Adrenal gland (tissue), 5 donors: ENCODE results near the gene MAP7D1.

ENCODE experiments used
- POLR2A ChIP-seq, 2 donors: fragments of 450-650 bp; IDR thresholded peaks; one replicate each; pipeline ENCODE4 v1.6.1; 2017; ENCODE audit warnings: antibody characterized with exemption in 2 of 2, mild to moderate bottlenecking in 2 of 2, moderate library complexity in 1 of 2
- TF ChIP-seq, protein P1 (sequence below), 6 experiments: fragments of 450-650 bp in 4 of 6; fragments of 200-600 bp in 2 of 6; sonication (generic) in 1 of 6; IDR thresholded peaks; 1 replicate in 5 of 6; 2 replicates in 1 of 6; pipeline versions ENCODE4 v1.5.1 to v1.8.0; 2016 to 2021; ENCODE audit warnings: antibody characterized with exemption in 6 of 6, mild to moderate bottlenecking in 2 of 6, moderate library complexity in 1 of 6
- donor health status: DM: no; HTN: no; CAD: no.

DNA sequence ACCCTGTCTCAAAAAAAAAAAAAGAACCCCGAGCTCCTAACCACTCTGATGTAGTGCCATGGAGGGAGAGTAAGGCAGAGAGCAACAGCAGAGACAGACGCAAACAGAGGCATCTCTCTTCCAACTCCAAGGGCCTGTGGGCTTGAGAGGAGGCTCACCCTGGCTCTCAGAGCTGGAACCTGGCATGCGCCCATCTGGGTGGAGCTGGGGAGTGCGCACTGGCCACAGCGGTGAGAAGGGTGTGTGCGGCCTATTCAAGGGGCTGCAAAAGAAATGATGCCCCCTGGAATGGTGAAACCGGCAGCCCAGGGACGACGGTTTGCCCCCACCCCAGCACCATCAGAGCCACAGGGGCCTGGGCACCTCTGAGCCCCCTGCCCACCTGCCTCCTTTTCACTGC, 48.6 kb upstream of the MAP7D1 start:
- TF ChIP-seq, protein P1, sequence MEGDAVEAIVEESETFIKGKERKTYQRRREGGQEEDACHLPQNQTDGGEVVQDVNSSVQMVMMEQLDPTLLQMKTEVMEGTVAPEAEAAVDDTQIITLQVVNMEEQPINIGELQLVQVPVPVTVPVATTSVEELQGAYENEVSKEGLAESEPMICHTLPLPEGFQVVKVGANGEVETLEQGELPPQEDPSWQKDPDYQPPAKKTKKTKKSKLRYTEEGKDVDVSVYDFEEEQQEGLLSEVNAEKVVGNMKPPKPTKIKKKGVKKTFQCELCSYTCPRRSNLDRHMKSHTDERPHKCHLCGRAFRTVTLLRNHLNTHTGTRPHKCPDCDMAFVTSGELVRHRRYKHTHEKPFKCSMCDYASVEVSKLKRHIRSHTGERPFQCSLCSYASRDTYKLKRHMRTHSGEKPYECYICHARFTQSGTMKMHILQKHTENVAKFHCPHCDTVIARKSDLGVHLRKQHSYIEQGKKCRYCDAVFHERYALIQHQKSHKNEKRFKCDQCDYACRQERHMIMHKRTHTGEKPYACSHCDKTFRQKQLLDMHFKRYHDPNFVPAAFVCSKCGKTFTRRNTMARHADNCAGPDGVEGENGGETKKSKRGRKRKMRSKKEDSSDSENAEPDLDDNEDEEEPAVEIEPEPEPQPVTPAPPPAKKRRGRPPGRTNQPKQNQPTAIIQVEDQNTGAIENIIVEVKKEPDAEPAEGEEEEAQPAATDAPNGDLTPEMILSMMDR (IDR thresholded peaks at IDR 0.05), result no peak
- no peak for TF ChIP-seq POLR2A (IDR thresholded peaks at IDR 0.05)
